ENCODE results near the gene DLGAP1.
"Not testable (repeated sequence)": the region's sequence is repeated elsewhere in the genome, so short reads cannot be mapped to it uniquely, and the experiment has no call there.

DNA sequence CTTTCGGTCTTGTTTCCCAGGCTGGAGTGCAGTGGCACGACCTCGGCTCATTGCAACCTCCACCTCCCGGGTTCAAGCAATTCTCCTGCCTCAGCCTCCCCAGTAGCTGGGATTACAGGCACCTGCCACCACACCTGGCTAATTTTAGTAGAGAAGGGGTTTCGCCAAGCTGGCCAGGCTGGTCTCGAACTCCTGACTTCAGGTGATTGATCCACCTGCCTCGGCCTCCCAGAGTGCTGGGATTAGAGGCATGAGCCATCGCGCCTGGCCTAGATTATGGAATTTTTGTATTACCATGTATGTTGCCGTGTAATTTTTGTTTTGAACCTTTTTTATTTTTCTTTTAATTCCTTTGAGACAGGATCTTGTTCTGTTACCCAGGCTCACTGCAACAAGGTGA lies 848.2 kb downstream of the DLGAP1 start:
- not testable (repeated sequence) for TF ChIP-seq YY1 (IDR thresholded peaks at IDR 0.05; ENCODE audit: low read depth, low read length); EP300 (IDR thresholded peaks at IDR 0.05; ENCODE audit: borderline replicate concordance in 1 of 2, low read depth in 2 of 2, low read length in 2 of 2); EZH2 (IDR thresholded peaks at IDR 0.05; ENCODE audit: low read depth, low read length, severe bottlenecking); CBX8 (IDR thresholded peaks at IDR 0.05; ENCODE audit: borderline replicate concordance, low read depth, low read length); POLR2A (IDR thresholded peaks at IDR 0.05; ENCODE audit: control extremely low read depth in 1 of 2, low read depth in 2 of 2, low read length in 2 of 2)
- TF ChIP-seq, protein P1, sequence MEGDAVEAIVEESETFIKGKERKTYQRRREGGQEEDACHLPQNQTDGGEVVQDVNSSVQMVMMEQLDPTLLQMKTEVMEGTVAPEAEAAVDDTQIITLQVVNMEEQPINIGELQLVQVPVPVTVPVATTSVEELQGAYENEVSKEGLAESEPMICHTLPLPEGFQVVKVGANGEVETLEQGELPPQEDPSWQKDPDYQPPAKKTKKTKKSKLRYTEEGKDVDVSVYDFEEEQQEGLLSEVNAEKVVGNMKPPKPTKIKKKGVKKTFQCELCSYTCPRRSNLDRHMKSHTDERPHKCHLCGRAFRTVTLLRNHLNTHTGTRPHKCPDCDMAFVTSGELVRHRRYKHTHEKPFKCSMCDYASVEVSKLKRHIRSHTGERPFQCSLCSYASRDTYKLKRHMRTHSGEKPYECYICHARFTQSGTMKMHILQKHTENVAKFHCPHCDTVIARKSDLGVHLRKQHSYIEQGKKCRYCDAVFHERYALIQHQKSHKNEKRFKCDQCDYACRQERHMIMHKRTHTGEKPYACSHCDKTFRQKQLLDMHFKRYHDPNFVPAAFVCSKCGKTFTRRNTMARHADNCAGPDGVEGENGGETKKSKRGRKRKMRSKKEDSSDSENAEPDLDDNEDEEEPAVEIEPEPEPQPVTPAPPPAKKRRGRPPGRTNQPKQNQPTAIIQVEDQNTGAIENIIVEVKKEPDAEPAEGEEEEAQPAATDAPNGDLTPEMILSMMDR (IDR thresholded peaks at IDR 0.05; ENCODE audit: control extremely low read depth in 1 of 3, insufficient read depth in 1 of 3, low read depth in 1 of 3, low read length in 3 of 3): not testable (repeated sequence)
